Upper lobe of right lung (tissue), 1 donor: Measurements from ENCODE around the gene INPP5K. TPM values are rescaled to one million over a fixed set of nuclear protein-coding genes. Genes with fewer than 3 reads are reported as not detected.

Experiments
- ATAC-seq: fragments of 200-7000 bp; cut with Tn5 transposase; one replicate; pipeline ENCODE4 v1.9.1; 2020; ENCODE audit warnings: mild to moderate bottlenecking, moderate library complexity
- DNase-seq: peaks from one replicate; pipeline ENCODE4 v3.0.0-alpha.2; 2020
- H3K27ac ChIP-seq: fragments of 200-600 bp; one replicate; pipeline ENCODE4 v1.8.0; 2022
- H3K27me3 ChIP-seq: fragments of 200-600 bp; one replicate; pipeline ENCODE4 v1.8.0; 2022; ENCODE audit warnings: mild to moderate bottlenecking
- H3K36me3 ChIP-seq: fragments of 200-600 bp; one replicate; pipeline ENCODE4 v1.8.0; 2022
- H3K4me1 ChIP-seq: fragments of 200-600 bp; one replicate; pipeline ENCODE4 v1.8.0; 2022
- H3K4me3 ChIP-seq: fragments of 200-600 bp; one replicate; pipeline ENCODE4 v1.8.0; 2022; ENCODE audit warnings: mild to moderate bottlenecking
- H3K9me3 ChIP-seq: fragments of 200-600 bp; one replicate; pipeline ENCODE4 v1.8.0; 2022
- intact Hi-C: fragments of 100-400 bp; cut with DNase I; formaldehyde crosslinking; loops from one replicate; pipeline ENCODE4 v1.11.0; 2022
- total RNA-seq: library from RNA; stranded (reverse); fragmentation: NEBNext Ultra II Directional; extraction: Animal tissue kit (Norgen Biotek cat#: 25700); gene quantifications from one replicate; pipeline ENCODE4 v1.2.1, GENCODE V29; 2021
- TF ChIP-seq, protein P1 (sequence below): fragments of 200-600 bp; IDR thresholded peaks from one replicate; pipeline ENCODE4 v1.8.0; 2022; ENCODE audit warnings: antibody characterized with exemption
- donor health status: DM: no; HTN: yes; CAD: no; lungs with severe emphysema.

Gene INPP5K
- total RNA-seq, 1 donor from 2014 or later, result 69.8 TPM

DNA sequence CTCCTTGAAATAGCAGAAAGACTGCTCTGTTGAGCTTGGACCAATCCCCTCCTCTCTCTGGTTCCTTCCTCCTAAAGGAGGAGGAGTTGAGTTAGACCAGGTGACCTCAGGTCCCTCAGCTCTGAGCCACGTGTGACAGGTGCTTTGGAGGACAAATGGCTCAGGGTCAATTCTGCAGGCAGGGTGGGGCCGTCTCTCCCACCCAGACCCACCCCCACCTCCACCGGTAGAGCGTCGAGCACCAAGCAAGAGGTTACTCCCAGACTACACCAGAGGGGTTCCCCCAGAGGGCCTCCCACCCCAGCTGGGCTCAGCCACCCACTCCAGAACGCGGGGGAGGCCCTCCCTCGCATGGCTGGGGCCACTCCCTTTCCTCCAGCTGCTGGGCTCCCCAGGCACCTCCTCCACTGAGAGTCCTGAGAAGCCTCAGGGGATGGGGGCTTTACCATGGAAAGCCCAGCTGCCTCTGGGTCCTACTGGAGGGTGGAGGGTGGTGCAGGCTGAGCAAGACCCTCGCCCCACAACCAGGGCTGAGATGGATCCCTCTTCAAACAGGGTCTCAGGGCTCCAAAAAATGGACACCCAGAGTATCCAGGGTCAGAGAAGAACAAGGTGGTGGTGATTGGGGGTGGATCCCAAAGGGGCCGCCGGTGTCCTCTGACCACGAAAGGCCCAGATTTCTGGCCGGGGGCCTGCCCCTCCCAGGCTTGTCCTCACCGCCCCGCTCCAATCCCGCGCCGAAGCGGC, 31.6 kb downstream of the INPP5K start:
- Histone ChIP-seq H3K4me3 (peak overlapping the region; percentile 67), H3K27ac (peak overlapping the region; percentile 91), H3K4me1 (peaks cover 49% of the 10 kb centered on the region), H3K36me3 (peaks cover 40% of the 10 kb centered on the region), H3K9me3 (no peaks in the 10 kb centered on the region), H3K27me3 (no peaks in the 10 kb centered on the region)
- intact Hi-C loops, result no loop called here
- TF ChIP-seq, protein P1, sequence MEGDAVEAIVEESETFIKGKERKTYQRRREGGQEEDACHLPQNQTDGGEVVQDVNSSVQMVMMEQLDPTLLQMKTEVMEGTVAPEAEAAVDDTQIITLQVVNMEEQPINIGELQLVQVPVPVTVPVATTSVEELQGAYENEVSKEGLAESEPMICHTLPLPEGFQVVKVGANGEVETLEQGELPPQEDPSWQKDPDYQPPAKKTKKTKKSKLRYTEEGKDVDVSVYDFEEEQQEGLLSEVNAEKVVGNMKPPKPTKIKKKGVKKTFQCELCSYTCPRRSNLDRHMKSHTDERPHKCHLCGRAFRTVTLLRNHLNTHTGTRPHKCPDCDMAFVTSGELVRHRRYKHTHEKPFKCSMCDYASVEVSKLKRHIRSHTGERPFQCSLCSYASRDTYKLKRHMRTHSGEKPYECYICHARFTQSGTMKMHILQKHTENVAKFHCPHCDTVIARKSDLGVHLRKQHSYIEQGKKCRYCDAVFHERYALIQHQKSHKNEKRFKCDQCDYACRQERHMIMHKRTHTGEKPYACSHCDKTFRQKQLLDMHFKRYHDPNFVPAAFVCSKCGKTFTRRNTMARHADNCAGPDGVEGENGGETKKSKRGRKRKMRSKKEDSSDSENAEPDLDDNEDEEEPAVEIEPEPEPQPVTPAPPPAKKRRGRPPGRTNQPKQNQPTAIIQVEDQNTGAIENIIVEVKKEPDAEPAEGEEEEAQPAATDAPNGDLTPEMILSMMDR, result no peak
- ATAC-seq, result peak; percentile 60
- DNase-seq, result peak; percentile 85

DNA sequence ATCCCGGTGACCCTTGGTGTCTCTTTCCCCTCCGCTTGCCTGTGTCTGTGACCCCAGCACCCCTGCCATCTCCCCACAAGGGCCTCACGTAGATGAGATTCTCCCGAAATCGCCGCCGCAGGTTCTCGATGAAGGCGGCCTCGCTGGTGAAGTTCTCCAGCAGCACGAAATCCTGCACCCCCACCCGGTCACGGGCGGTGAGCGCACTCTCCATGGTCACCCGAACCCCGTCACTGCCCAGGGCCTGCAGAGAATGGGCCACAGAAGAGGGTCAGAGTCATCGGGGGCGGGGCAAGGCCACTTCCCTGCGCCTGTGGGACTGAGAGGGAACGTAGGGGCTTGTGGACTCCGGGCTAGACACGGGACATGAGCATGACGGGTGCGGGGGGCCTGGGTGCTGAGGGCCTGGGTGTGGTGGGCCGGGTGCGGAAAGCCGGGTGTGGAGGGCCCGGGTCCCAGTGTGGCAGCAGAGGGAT, 32.3 kb downstream of the INPP5K start:
- ATAC-seq (no peak), DNase-seq (no peak)
- Histone ChIP-seq H3K4me3 (peak overlapping the region; percentile 67), H3K27me3 (no peaks in the 10 kb centered on the region), H3K4me1 (peaks cover 42% of the 10 kb centered on the region), H3K36me3 (peaks cover 47% of the 10 kb centered on the region), H3K9me3 (no peaks in the 10 kb centered on the region), H3K27ac (no peak overlapping the region)
- intact Hi-C loops, result no loop called here
- TF ChIP-seq, protein P1, result no peak

DNA sequence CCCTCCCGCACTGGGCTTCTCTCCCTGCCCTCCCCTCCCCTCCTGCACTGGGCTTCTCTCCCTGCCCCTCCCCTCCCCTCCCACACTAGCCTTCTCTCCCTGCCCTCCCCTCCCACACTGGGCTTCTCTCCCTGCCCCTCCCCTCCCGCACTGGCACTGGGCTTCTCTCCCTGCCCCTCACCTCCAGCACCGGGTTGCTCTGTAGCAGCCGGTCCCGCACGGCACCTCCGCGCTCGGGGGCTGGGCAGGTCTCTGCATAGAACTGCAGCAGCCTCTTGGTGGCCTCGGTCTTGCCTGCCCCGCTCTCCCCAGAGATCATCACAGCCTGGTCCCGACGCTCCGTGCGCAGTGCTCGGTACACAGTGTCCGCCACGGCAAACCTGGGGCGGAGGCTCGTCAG, 33.7 kb downstream of the INPP5K start:
- intact Hi-C loops, result no loop called here
- Histone ChIP-seq H3K27me3 (no peaks in the 10 kb centered on the region), H3K4me1 (peaks cover 32% of the 10 kb centered on the region), H3K4me3 (no peak overlapping the region), H3K27ac (no peak overlapping the region), H3K36me3 (peaks cover 61% of the 10 kb centered on the region), H3K9me3 (no peaks in the 10 kb centered on the region)
- no peak for ATAC-seq
- DNase-seq, result no peak
- TF ChIP-seq, protein P1, result no peak

DNA sequence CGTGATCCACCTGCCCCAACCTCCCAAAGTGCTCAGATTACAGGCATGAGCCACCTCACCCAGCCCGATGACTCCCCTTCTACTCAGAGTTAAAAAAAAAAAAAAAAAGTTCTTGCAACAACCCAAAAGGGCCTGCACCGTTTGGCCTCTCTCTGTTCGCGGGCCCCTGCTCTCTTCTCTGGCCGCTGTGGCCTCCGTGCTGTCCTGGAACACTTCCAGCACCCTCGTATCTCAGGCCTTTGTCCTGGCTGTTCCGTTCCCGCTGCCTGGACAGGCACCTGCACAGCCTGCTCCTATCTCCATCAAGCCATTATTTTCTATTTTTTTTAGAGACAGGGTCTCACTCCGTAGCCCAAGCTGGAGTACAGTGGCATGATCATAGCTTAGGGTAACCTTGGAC, 34.7 kb downstream of the INPP5K start:
- intact Hi-C loops, result no loop called here
- Histone ChIP-seq H3K36me3 (peaks cover 71% of the 10 kb centered on the region), H3K4me1 (peaks cover 23% of the 10 kb centered on the region), H3K4me3 (no peak overlapping the region), H3K27me3 (no peaks in the 10 kb centered on the region), H3K9me3 (no peaks in the 10 kb centered on the region), H3K27ac (no peak overlapping the region)
- ATAC-seq, result no peak
- DNase-seq, result no peak
- TF ChIP-seq, protein P1, result no peak

DNA sequence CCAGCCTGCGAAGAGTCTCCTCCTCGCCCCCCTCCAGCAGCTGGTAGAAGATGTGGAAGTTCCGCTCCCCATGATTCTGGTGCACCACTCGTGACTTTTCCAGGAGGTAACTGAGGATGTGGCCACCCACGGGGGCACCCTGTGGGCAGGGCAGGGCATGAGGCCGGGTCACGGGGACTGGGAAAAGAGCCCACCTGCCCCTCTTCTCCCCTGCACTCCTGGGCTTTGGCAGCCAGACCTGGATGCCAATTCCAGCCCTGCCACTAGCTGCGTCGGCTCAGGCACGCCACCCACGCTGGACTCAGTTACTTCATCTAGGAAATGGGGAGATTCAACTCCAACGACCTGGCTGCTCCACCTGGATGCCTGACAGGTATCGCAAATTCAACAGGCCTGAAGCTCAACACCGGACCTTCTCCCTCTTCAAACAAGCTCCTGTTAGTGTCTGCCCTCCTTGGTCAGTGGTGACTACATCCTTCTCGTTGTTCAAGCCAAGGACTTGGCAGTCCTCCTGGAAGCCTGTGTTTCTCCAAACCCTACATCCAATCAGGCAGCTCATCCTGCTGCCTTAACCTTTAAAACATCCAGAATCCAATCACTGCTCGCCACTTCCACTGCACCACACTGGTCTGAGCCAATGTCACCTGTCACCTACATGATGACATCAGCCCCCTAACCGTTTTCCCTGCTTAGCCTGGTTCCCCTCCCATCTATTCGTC, 35.5 kb downstream of the INPP5K start:
- TF ChIP-seq, protein P1, result no peak
- DNase-seq (no peak), ATAC-seq (no peak)
- H3K4me1 ChIP-seq, result peaks cover 16% of the 10 kb centered on the region
- no peak overlapping the region for H3K4me3 ChIP-seq
- no peaks in the 10 kb centered on the region for H3K27me3 ChIP-seq
- peaks cover 79% of the 10 kb centered on the region for H3K36me3 ChIP-seq
- intact Hi-C loops, result no loop called here
- H3K27ac ChIP-seq, result no peak overlapping the region
- no peaks in the 10 kb centered on the region for H3K9me3 ChIP-seq
